ENCODE measurements around the gene RPS27. TPM values are rescaled to one million over a fixed set of nuclear protein-coding genes. Genes with fewer than 3 reads are reported as not detected.

The RPS27 gene
- total and polyA plus RNA-seq, 2 of the 13 experiments (the other 11 are each of a cell fraction or from before 2014, with no cell fraction given) = 3,737 to 9,964 TPM

DNA sequence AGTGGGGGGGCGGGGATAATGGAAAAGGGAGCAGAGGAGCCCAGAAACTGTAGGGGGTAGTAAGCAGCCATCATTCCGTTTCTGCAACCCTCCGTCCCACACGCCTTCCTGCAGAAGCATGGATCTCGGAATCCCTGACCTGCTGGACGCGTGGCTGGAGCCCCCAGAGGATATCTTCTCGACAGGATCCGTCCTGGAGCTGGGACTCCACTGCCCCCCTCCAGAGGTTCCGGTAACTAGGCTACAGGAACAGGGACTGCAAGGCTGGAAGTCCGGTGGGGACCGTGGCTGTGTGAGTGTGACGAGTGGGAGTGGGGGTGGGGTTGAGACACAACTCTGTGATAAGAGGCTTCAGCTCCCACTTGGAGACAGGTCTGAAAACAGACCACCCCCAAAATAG lies 22.2 kb upstream of the RPS27 start:
- ChIA-PET CTCF (ENCODE audit: low intra/inter-chr PET ratio, low total read pairs) (no interaction called here), POLR2A (interaction anchor here (1.4 to 10.0 kb wide), 4 partner anchors 9 to 200 kb away, joined by 4 to 209 read pairs (median 48); partner anchors contain the start of genes JTB, RAB13 and RPS27)
- in situ Hi-C loops (cut with HindIII; ENCODE audit: extremely low pct_ligation_motif_present, low pct_unique_long_range_greater_than_20kb) = no loop called here
- intact Hi-C loops (cut with micrococcal nuclease; ENCODE audit: unreplicated experiment) = loop anchor here (5.0 kb wide), 1 partner anchor 171 kb away; no protein-coding TSS in a partner anchor
- Histone ChIP-seq H3K36me3 (replicated peaks in 1 of 2; ENCODE audit: control insufficient read depth in 1 of 2, insufficient read depth in 2 of 2, low read length in 2 of 2) (peaks cover 0 to under 1% of the 10 kb centered on the region in 2 experiments; a peak in 1 of 5 replicates), H3K79me2 (ENCODE audit: insufficient read depth, low read length) (peaks cover 6% of the 10 kb centered on the region), H3K9ac (ENCODE audit: insufficient read depth, low read depth, low read length) (peak overlapping the region; percentile 75), H3K27me3 (ENCODE audit: control insufficient read depth in 1 of 2, insufficient read depth in 2 of 2, low read length in 2 of 2) (no peaks in the 10 kb centered on the region), H3K4me3 (replicated peaks in 1 of 3; ENCODE audit: insufficient read depth in 1 of 3, low read depth in 2 of 3, low read length in 3 of 3) (peak overlapping the region; percentile 62 to 82 (median 72)), H4K20me1 (ENCODE audit: insufficient read depth, low read length) (no peaks in the 10 kb centered on the region), H3K9me3 (ENCODE audit: low read length) (no peaks in the 10 kb centered on the region), H3K27ac (ENCODE audit: extremely low read length, insufficient read depth, low read length) (peak overlapping the region; percentile 83), H2AFZ (ENCODE audit: low read length) (no peak overlapping the region), H3K4me2 (ENCODE audit: low read depth, low read length) (peak overlapping the region; percentile 98), H3K4me1 (ENCODE audit: insufficient read depth, low read length) (peaks cover 29% of the 10 kb centered on the region)
- DNase-seq (ENCODE audit: low spot score) (no peak), FAIRE-seq (no peak), ATAC-seq (no peak)
- BruUV-seq (replicated peaks) = no TSS peak
- WGBS (ENCODE audit: low lambda C conversion rate) = 7% methylated on average over 9 of the region's 13 CpGs
- TF ChIP-seq GATA4 (IDR thresholded peaks at IDR 0.05; ENCODE audit: borderline replicate concordance, low read depth) (no peak), RARG (CRISPR knock-in tag; IDR thresholded peaks at IDR 0.05; ENCODE audit: low read depth) (no peak), KDM4B (CRISPR knock-in tag; IDR thresholded peaks at IDR 0.05) (no peak), ZNF136 (CRISPR knock-in tag; IDR thresholded peaks at IDR 0.05; ENCODE audit: low read depth) (no peak), ZSCAN9 (CRISPR knock-in tag; IDR thresholded peaks at IDR 0.05; ENCODE audit: borderline replicate concordance) (no peak), JUNB (CRISPR knock-in tag; IDR thresholded peaks at IDR 0.05; ENCODE audit: borderline replicate concordance) (no peak), HMGA1 (CRISPR knock-in tag; conservative IDR thresholded peaks at IDR 0.05) (no peak), ZNF253 (CRISPR knock-in tag; IDR thresholded peaks at IDR 0.05; ENCODE audit: borderline replicate concordance) (no peak), ARHGAP35 (CRISPR knock-in tag; IDR thresholded peaks at IDR 0.05; ENCODE audit: borderline replicate concordance) (no peak)

DNA sequence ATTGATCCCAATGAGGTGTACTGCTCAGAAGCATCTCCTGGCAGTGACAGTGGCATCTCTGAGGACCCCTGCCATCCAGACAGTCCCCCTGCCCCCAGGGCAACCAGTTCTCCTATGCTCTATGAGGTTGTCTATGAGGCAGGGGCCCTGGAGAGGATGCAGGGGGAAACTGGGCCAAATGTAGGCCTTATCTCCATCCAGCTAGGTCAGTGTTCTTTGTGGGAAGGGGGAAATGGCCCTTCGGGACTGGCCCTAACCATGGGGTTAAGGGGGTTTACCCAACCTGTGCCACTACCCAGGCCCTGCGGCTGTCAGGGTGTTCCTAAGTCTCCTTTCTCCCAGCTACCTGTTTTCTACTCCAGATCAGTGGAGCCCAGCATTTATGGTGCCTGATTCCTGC lies 21.6 kb upstream of the RPS27 start:
- POLR2A ChIA-PET = interaction anchor here (4.3 to 10.0 kb wide), 2 partner anchors 8 to 19 kb away, joined by 92 to 209 read pairs; partner anchors contain the start of genes JTB, RAB13 and RPS27
- Histone ChIP-seq H3K9ac (ENCODE audit: insufficient read depth, low read depth, low read length) (peak overlapping the region; percentile 75; the same call in 1 of the 2 replicates), H3K9me3 (ENCODE audit: low read length) (no peaks in the 10 kb centered on the region), H3K4me3 (replicated peaks in 1 of 3; ENCODE audit: insufficient read depth in 1 of 3, low read depth in 2 of 3, low read length in 3 of 3) (peak overlapping the region in 2 of 3 experiments; percentile 72 to 82; a peak in 2 of 6 replicates), H3K79me2 (ENCODE audit: insufficient read depth, low read length) (peaks cover 3% of the 10 kb centered on the region), H4K20me1 (ENCODE audit: insufficient read depth, low read length) (no peaks in the 10 kb centered on the region), H3K27ac (ENCODE audit: extremely low read length, insufficient read depth, low read length) (no peak overlapping the region), H2AFZ (ENCODE audit: low read length) (no peak overlapping the region), H3K4me2 (ENCODE audit: low read depth, low read length) (peak overlapping the region; percentile 98), H3K4me1 (ENCODE audit: insufficient read depth, low read length) (peaks cover 29% of the 10 kb centered on the region), H3K27me3 (ENCODE audit: control insufficient read depth in 1 of 2, insufficient read depth in 2 of 2, low read length in 2 of 2) (no peaks in the 10 kb centered on the region), H3K36me3 (replicated peaks in 1 of 2; ENCODE audit: control insufficient read depth in 1 of 2, insufficient read depth in 2 of 2, low read length in 2 of 2) (peaks cover 0 to 6% of the 10 kb centered on the region in 2 experiments; a peak in 3 of 5 replicates)
- in situ Hi-C loops (cut with HindIII; ENCODE audit: extremely low pct_ligation_motif_present, low pct_unique_long_range_greater_than_20kb) = no loop called here
- ATAC-seq = no peak
- CTCF ChIA-PET (ENCODE audit: low intra/inter-chr PET ratio, low total read pairs) = no interaction called here
- BruUV-seq (replicated peaks) = no TSS peak
- no peak for FAIRE-seq
- intact Hi-C loops (cut with micrococcal nuclease; ENCODE audit: unreplicated experiment) = loop anchor here (5.0 kb wide), 1 partner anchor 172 kb away; no protein-coding TSS in a partner anchor
- WGBS (ENCODE audit: low lambda C conversion rate) = 94% methylated on average over 2 of the region's 2 CpGs
- no peak for DNase-seq (ENCODE audit: low spot score)
- TF ChIP-seq NR2C2 (CRISPR knock-in tag; IDR thresholded peaks at IDR 0.05; ENCODE audit: borderline replicate concordance) (no peak), ZBTB42 (CRISPR knock-in tag; IDR thresholded peaks at IDR 0.05) (no peak), IKZF4 (CRISPR knock-in tag; IDR thresholded peaks at IDR 0.05; ENCODE audit: borderline replicate concordance, low read depth, not compliant biosample characterization) (no peak), NFIB (CRISPR knock-in tag; IDR thresholded peaks at IDR 0.05; ENCODE audit: borderline replicate concordance) (no peak), GATAD1 (CRISPR knock-in tag; IDR thresholded peaks at IDR 0.05) (no peak), MLLT10 (CRISPR knock-in tag; IDR thresholded peaks at IDR 0.05) (no peak)
- TF ChIP-seq, protein P1, sequence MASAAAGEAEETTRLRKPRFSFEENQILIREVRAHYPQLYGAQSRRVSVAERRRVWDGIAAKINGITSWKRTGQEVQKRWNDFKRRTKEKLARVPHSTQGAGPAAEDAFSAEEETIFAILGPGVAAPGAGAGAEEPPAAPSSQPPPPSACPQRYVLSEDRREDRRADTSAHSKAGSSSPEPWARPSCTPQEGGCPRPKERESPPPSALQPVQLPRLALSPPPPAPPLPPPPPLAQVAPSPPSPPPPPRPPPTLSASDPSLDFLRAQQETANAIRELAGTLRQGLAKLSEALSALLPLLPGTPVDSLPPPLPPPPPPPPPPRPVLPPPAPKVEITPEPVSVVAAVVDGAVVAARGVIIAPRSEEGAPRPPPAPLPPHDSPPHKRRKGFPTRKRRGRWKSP (CRISPR knock-in tag; IDR thresholded peaks at IDR 0.05) = no peak
- TF ChIP-seq, protein P2, sequence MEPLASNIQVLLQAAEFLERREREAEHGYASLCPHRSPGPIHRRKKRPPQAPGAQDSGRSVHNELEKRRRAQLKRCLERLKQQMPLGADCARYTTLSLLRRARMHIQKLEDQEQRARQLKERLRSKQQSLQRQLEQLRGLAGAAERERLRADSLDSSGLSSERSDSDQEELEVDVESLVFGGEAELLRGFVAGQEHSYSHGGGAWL (CRISPR knock-in tag; IDR thresholded peaks at IDR 0.05) = no peak
